IMR-90 (cell line): Measurements from ENCODE around the gene EHHADH.

Experiments used
- CEBPB ChIP-seq: IDR thresholded peaks from 2 replicates; pipeline ENCODE4 v1.6.1; 2012; ENCODE audit warnings: low read depth, low read length, improper control_type of control experiment
- FOS ChIP-seq: fragments of 150-350 bp; IDR thresholded peaks from 2 replicates; pipeline ENCODE4 v1.6.1; 2016; ENCODE audit warnings: low read depth, low read length
- MAFK ChIP-seq: IDR thresholded peaks from 2 replicates; pipeline ENCODE4 v1.6.1; 2012; ENCODE audit warnings: low read depth, low read length, improper control_type of control experiment
- MXI1 ChIP-seq: IDR thresholded peaks from 2 replicates; pipeline ENCODE4 v1.6.1; 2012; ENCODE audit warnings: low read depth, mild to moderate bottlenecking, low read length, moderate library complexity, borderline replicate concordance
- NFE2L2 ChIP-seq: fragments of 150-350 bp; IDR thresholded peaks from 2 replicates; pipeline ENCODE4 v1.6.1; 2016; ENCODE audit warnings: low read depth, mild to moderate bottlenecking, low read length
- POLR2A ChIP-seq: IDR thresholded peaks from 2 replicates; pipeline ENCODE4 v1.6.1; 2012; ENCODE audit warnings: mild to moderate bottlenecking, low read depth, low read length
- RAD21 ChIP-seq: IDR thresholded peaks from 2 replicates; pipeline ENCODE4 v1.6.1; 2012; ENCODE audit warnings: low read length, improper control_type of control experiment
- RCOR1 ChIP-seq: IDR thresholded peaks from 2 replicates; pipeline ENCODE4 v1.6.1; 2012; ENCODE audit warnings: mild to moderate bottlenecking, low read length, improper control_type of control experiment; ENCODE audit not compliant: insufficient replicate concordance
- RFX5 ChIP-seq: IDR thresholded peaks from 2 replicates; pipeline ENCODE4 v1.8.0; 2012; ENCODE audit warnings: low read depth, mild to moderate bottlenecking, low read length, moderate library complexity
- SMC3 ChIP-seq: fragments of 150-350 bp; IDR thresholded peaks from 2 replicates; pipeline ENCODE4 v1.6.1; 2016; ENCODE audit warnings: low read depth, mild to moderate bottlenecking, antibody characterized with exemption, low read length, moderate library complexity
- TF ChIP-seq, protein P1 (sequence below): conservative IDR thresholded peaks from 2 replicates; pipeline ENCODE4 v1.5.1; 2012; ENCODE audit warnings: mild to moderate bottlenecking, low read depth, low read length, improper control_type of control experiment
- TF ChIP-seq, protein P2 (sequence below): fragments of 150-350 bp; IDR thresholded peaks from 2 replicates; pipeline ENCODE4 v1.6.1; 2017; ENCODE audit warnings: mild to moderate bottlenecking, antibody characterized with exemption, low read length, low read depth
- TF ChIP-seq, protein P3 (sequence below): fragments of 150-350 bp; IDR thresholded peaks from 2 replicates; pipeline ENCODE4 v1.6.1; 2016; ENCODE audit warnings: low read depth, mild to moderate bottlenecking, low read length, moderate library complexity, borderline replicate concordance

DNA sequence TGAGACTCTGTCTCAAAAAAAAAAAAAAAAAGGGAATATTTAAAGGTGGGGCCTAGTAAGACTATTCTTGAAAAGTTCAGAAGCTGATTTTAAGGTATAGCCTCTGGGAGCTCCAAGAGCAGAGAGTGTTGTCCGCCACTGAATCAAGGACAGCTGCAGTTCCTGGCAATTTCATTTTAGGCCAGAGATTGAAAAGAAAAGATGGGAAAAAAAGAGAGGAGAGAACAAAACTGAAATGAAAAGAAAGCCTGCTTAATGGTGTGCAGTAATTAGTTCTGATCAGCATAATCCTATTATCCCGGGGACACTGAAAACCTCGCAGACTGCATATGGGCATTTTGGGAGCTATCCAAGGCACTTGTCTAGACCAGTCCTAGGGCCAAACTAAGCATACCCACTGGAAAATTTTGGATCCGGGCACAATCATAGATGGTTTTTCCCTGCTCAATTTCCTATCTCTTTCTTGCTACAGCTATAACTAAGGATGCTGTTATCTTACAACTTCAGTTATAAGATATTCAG, 43.2 kb downstream of the EHHADH start:
- TF ChIP-seq, protein P1, sequence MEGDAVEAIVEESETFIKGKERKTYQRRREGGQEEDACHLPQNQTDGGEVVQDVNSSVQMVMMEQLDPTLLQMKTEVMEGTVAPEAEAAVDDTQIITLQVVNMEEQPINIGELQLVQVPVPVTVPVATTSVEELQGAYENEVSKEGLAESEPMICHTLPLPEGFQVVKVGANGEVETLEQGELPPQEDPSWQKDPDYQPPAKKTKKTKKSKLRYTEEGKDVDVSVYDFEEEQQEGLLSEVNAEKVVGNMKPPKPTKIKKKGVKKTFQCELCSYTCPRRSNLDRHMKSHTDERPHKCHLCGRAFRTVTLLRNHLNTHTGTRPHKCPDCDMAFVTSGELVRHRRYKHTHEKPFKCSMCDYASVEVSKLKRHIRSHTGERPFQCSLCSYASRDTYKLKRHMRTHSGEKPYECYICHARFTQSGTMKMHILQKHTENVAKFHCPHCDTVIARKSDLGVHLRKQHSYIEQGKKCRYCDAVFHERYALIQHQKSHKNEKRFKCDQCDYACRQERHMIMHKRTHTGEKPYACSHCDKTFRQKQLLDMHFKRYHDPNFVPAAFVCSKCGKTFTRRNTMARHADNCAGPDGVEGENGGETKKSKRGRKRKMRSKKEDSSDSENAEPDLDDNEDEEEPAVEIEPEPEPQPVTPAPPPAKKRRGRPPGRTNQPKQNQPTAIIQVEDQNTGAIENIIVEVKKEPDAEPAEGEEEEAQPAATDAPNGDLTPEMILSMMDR: no peak
- TF ChIP-seq POLR2A (no peak), RCOR1 (no peak), MXI1 (no peak), FOS (no peak), NFE2L2 (no peak), MAFK (no peak), SMC3 (no peak), RFX5 (no peak), RAD21 (no peak), CEBPB (no peak)
- TF ChIP-seq, protein P2, sequence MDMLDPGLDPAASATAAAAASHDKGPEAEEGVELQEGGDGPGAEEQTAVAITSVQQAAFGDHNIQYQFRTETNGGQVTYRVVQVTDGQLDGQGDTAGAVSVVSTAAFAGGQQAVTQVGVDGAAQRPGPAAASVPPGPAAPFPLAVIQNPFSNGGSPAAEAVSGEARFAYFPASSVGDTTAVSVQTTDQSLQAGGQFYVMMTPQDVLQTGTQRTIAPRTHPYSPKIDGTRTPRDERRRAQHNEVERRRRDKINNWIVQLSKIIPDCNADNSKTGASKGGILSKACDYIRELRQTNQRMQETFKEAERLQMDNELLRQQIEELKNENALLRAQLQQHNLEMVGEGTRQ: no peak
- TF ChIP-seq, protein P3, sequence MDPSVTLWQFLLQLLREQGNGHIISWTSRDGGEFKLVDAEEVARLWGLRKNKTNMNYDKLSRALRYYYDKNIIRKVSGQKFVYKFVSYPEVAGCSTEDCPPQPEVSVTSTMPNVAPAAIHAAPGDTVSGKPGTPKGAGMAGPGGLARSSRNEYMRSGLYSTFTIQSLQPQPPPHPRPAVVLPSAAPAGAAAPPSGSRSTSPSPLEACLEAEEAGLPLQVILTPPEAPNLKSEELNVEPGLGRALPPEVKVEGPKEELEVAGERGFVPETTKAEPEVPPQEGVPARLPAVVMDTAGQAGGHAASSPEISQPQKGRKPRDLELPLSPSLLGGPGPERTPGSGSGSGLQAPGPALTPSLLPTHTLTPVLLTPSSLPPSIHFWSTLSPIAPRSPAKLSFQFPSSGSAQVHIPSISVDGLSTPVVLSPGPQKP: no peak
